Epidermal melanocyte (primary cell): ENCODE measurements around the gene SMARCC1.

Experiments used
- DNase-seq: peaks from one replicate; pipeline ENCODE4 v3.0.0; 2011; ENCODE audit warnings: low spot score; ENCODE audit not compliant: insufficient read length

SMARCC1 gene

GRCh38 chr3:47554335-47554734, 227.4 kb downstream of the SMARCC1 start:
- DNase-seq: no peak

- no peak for DNase-seq
Observed at GRCh38 chr3:47553407-47553806, 228.3 kb downstream of the SMARCC1 start.

DNA sequence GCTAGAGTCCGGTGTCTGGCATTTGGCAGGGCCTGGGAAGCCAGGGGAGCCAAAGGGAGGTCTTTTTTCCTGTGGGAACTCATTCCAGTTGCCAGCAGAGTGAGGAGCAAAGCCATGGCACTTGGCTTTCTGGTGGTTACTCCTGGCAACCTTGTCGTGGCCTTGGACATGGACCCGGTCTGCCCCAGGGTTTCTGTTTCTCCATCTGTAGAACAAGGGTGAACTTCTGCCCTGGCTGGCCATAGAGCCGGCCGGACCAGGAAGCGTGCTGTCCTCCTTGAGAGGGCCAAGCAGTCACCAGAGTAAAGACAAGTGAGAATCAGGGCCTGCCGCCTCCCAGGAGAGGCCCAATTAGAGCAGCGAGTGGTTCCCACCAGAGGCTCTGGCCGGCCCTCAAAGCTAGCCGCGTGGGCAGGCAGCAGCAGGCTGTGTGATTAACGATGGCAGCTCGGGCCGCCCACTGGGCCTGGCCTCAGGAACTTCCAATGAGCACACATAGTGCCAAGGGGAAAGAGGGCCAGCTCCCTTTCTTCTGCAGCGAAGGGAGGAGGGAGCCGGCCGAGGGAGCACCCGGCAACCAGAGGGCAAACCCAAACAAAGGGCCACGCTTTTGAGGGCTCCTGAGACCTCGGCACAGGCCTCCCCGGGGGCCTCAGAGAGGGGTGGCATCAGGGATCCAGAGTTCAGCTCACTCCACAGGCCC, 239.1 kb downstream of the SMARCC1 start:
- DNase-seq: no peak

- no peak for DNase-seq
Observed at GRCh38 chr3:47541583-47542108, 240.0 kb downstream of the SMARCC1 start.

GRCh38 chr3:47540281-47540680, 241.4 kb downstream of the SMARCC1 start:
- no peak for DNase-seq

GRCh38 chr3:47536967-47537366, 244.7 kb downstream of the SMARCC1 start:
- DNase-seq: no peak

DNA sequence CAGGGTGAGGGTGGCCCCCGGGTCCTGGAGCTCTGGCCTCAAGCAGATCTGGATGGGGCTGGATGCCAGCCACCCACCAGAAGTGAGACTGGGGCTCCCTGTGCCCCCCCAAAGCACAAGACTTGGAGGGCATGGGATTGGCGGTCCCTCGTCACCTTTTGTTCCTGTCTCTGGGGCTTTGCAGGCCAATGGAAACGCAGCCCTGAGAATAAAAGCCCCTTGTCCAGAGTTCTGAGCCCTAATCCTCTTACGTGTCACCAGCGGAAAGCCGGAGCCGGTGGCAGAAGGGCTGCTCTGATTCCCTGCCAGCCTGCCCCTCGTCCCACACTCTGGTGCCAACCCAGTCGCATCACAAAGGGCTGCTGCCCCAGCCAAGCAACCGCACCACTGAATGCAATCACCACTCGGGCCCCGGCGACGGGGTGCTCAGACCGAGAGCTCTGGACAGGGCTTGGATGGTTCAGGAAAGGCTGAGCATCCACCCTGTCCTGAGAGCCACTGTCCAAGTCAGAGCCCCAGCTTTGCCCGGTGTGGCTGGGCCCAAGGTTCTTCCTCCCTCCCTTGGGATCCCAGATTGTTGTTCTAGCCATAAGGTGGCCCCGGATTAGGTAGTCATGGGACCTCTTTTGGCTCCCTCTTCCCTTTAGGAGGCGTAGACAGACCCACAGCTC, 245.3 kb downstream of the SMARCC1 start:
- no peak for DNase-seq
